Measurements from ENCODE around the gene IL1R2.

The IL1R2 gene

GRCh38 chr2:101989740-101990460 is 1.9 kb upstream of the IL1R2 start:
- ChIA-PET CTCF (interaction anchor here (0.8 kb wide), 1 partner anchor 14 kb away, joined by 3 read pairs; no protein-coding TSS in a partner anchor), POLR2A (no interaction called here)
- no peaks in the 10 kb centered on the region for H3K9me3 ChIP-seq (ENCODE audit: control insufficient read depth, insufficient read depth, low read depth, low read length)
- TF ChIP-seq ZNF26 (tag by site-specific recombination; IDR thresholded peaks at IDR 0.05) (no peak), ZNF18 (tag by site-specific recombination; IDR thresholded peaks at IDR 0.05) (no peak), ZNF544 (tag by site-specific recombination; IDR thresholded peaks at IDR 0.05) (no peak), ZSCAN4 (tag by site-specific recombination; IDR thresholded peaks at IDR 0.05) (no peak), ZNF146 (tag by site-specific recombination; IDR thresholded peaks at IDR 0.05) (no peak), ELK4 (IDR thresholded peaks at IDR 0.05; ENCODE audit: borderline replicate concordance, low read depth, low read length) (no peak), ZIC2 (tag by site-specific recombination; IDR thresholded peaks at IDR 0.05) (no peak), TCF7L2 (IDR thresholded peaks at IDR 0.05; ENCODE audit: borderline replicate concordance, low read depth, low read length) (no peak), ZNF19 (tag by site-specific recombination; IDR thresholded peaks at IDR 0.05; ENCODE audit: low read depth) (no peak), ZNF521 (tag by site-specific recombination; IDR thresholded peaks at IDR 0.05) (no peak), ZNF548 (tag by site-specific recombination; IDR thresholded peaks at IDR 0.05) (no peak), ZNF280D (tag by site-specific recombination; IDR thresholded peaks at IDR 0.05) (no peak), ZNF223 (tag by site-specific recombination; IDR thresholded peaks at IDR 0.05) (no peak), ZNF660 (tag by site-specific recombination; IDR thresholded peaks at IDR 0.05) (no peak), ZNF169 (tag by site-specific recombination; IDR thresholded peaks at IDR 0.05) (no peak), ZNF211 (tag by site-specific recombination; IDR thresholded peaks at IDR 0.05; ENCODE audit: low read depth) (no peak), SP7 (tag by site-specific recombination; IDR thresholded peaks at IDR 0.05) (no peak), ZNF148 (tag by site-specific recombination; IDR thresholded peaks at IDR 0.05; ENCODE audit: borderline replicate concordance) (no peak), ZNF157 (tag by site-specific recombination; IDR thresholded peaks at IDR 0.05) (no peak)
- no peak overlapping the region for H3K27ac ChIP-seq (ENCODE audit: extremely low read depth, low read depth, low read length)
- no peaks in the 10 kb centered on the region for H3K4me1 ChIP-seq (ENCODE audit: control insufficient read depth, insufficient read depth, low read length)
- no peak overlapping the region for H3K4me3 ChIP-seq (ENCODE audit: low read depth, low read length)
- no peaks in the 10 kb centered on the region for H3K36me3 ChIP-seq (ENCODE audit: control insufficient read depth in 2 of 2, insufficient read depth in 1 of 2, low read length in 2 of 2)

All from HEK293 (cell line).